NCI-H1436 treated with DMSO at 0.1 percent for 48 hours (cell line): ENCODE measurements around the gene PIK3C2B.

Experiments
- DNase-seq: peaks from one replicate; lab custom pipeline; 2025; lab: John Stamatoyannopoulos, UW

Gene PIK3C2B

DNA sequence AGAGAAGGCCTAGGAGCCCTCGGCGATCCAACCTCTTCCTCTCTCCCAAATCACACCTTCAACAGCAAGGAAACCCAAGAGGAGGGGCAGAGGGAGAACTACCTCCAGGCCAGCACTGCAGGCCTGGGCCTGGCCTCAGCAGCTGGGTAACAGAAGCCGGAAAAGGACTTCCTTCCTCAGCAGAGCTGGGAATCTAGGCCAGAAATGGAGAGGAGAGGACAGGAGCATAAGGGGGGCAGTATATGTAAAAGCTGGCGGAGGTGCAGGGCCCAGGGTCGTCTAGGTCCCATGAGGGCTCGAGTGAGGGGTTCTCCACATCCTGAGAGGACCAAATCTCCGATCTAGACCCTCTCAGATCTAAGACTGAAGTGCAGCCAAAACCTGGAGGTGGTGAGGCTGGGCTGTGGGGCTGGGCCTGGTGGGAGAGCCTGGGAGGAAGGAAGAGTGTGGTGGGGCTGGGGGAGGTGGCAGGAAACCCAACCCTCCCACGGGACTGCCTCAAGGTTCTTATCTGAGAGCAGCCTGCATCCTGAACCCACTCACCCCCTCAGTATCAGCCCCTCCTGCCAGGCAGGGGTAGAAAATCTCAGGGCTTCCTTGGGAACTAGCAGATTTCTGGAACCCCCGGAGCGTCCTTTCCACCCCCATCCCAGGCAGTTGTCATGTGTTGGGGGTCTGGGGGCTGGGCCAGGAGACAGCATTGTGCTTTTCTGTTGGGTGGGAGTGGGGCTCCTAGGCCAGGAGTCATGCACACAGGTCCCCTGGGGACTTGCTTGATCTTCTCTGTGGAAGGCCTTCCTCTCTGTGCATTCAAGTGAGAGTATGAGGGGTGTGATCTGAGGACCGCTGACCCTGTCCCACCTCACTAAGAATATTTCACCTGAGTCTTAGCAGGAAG lies 33.0 kb downstream of the PIK3C2B start:
- DNase-seq = no peak

DNA sequence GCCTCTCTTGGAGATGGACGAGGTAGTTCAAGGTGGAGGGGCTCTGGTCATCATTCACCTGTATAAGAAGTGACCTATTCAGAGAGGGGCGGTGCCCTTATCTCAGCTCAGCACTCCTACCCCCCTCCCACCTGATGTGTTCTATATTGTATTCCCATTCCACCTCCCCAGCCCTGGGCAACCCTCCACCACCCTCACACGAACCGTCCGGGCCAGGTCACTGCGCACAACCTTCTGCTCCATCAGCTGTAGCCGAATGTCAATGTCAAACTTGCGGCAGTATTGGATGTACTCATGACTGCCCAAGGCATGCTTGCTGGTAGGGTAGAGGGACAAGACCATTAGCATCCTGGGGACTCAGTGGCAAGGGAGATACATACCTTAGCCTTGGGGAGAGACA lies 34.3 kb downstream of the PIK3C2B start:
- DNase-seq = no peak

DNA sequence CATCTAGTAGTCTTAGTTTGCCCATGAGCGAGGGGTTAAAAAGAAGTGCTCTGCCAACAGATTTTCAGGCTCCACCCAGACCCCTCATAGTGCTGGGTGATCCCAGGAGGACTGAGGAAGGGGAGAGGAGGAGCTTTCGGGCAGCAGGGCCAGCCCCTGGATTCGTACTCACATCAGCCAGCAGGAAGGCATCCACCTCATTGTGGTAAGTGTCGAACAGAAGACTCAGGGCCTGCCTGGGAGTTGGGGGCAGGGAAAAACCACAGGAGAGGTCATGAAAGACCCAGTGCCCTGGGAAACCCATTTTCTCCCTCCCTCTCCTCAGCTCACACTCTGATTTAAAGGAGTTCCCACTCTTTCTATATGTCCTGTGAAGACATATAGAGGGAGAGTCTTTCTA lies 34.9 kb downstream of the PIK3C2B start:
- DNase-seq = no peak

DNA sequence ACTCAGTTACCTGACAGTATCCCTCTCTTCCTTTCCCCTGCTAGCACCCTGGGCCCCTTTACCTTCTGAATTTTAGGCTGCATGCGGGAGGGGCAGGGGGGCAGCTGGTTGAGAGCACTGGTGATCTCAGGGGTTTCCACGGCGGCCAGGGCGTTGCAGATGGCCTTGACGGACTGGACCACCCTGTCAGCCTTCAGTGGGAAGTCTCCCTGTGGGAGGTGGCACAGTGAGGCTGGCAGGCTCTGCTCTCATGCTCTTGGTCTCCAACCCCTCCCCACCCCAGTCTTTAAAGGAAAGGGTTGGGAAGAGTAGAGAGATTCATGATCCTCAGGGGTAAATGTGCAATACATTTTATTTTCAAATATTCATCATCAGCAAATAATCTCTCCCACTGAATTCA lies 36.9 kb downstream of the PIK3C2B start:
- DNase-seq = no peak

GRCh38 chr1:204456826-204457442 lies 37.7 kb downstream of the PIK3C2B start:
- DNase-seq = no peak

DNA sequence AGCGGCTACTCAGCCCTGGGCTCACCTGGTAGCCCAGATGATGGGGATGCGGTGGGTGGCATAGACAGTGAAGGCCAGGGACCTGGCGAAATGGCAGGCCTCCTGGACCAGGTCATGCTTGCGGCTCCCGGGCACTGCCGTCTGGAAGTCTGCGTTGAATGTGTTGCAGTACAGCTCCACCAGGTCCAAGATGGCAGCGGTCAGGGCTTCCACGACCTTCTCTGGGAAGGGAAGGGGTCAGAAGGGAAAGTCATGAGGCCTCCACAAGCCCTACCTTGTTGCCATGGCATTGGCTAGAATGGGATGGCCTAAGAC lies 38.8 kb downstream of the PIK3C2B start:
- no peak for DNase-seq

- no peak for DNase-seq
Observed at GRCh38 chr1:204455063-204455830, 39.4 kb downstream of the PIK3C2B start.

DNA sequence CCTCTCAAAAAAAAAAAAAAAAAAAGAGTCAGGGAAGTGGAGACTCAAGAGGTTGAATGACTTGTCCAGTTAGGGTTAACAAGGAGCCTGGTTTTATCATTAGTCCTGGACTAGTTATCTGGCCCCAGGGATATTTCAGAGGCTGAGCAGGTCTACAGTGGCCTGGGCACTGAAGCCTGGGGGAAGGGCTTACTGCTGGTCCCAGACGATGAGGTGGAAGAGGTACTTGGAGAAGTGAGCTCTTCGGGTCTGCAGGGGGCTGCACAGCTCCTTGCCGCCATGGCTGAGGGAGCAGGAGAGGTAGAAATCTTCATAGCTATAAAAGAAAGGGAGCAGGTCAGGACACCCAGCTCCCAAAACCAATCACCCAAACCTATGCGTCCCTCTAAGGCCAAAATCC lies 40.1 kb downstream of the PIK3C2B start:
- no peak for DNase-seq

DNA sequence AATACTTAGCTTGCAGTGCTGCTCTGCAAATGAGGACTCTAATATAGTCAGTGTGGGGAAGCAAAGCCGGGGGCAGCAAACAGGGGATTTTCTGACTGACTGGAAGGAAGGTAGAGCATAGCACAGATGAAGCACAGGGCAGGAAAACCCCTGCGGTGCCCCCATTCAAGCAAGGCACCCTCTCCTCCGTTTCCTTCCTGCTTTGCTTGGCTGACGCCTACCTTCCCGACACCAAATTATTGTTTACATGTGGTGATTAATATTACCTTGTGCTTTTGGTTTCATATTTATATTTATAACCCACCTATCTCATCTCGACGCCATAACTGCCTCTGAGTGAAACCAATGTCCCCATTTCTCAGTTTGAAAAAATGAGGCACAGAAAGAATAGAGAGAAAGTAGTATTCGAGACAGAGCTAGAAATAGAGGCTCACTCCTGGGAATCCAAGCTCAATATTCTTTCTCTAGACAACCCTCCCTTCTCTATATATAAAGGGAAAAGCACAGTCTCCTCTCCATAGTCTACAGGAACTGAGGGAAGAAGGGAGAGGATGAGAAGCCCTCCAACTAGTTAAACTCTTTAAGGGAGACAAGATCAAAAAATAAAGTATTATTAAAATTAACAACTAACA lies 41.3 kb downstream of the PIK3C2B start:
- DNase-seq = no peak

DNA sequence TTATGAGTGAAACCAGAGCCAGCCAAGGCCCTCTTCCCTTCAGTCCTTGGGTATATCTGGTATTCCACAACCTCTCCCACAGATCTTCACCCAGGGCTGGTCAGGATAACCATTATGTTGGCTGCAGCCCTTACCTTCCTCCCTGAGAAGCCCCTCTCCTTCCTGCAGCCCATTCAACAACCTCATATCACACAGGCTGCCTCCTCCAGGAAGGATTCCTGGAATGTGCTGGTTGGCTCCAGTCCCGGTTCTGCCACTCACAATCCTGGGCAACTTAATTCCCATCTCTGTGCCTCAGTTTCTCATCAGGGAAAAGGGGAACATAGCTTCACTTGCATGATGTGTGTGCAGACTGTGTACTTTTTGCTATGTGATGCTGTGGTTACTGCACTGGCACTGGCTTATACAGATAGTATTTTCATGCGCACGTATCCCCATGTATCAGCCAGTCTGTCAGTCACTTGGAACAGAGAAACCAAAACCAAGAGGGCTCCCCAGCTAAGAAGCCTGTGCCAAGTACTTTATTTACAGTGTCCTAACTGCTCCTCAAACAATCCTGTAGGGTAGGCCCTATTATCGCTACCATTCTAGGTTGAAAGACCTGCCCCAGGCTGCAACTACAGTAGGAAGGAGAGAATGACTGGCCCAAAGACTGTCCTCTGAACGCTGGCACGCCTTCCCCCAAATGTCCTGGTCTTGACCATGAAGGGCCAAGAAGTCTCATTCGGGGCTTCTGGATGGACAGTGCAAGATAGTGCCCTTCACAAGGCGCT lies 43.1 kb downstream of the PIK3C2B start:
- no peak for DNase-seq

DNA sequence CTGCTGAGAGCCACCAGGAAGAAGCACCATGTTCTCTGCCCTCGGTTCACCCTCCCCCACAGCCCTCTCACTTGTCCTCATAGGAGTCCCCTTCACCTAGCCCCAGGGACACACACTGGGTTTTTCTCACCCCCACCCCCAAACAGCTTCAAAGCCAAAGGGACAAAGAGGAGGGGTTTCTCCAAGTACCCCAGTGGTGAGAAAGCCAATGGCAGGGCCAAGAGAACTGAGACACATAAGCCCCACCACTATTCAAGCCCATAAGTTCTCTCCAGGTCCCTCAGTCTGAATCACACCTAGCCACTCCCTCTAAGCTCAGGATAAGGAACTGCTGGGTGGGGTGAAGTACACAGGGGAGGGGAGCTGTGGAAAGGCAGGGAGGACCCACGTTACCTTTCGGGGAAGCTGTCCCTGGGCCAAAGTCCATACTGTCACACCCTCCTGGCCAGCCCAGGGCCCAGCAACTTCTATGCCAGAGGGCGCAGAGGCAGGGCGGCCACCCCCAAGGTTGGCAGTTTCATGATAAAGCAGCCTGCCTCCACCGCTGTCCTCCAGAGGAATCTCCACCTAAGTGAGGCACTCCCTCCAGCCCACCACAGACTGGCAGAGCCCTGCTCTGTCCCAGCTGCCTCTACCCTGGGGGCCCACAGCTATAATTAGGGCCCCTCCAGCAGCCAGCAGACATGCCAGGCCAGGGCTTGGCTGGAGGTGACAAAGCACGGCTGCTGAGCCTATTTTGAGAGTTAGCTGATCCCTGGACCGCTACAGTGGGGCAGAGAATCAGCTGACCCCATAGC lies 43.9 kb downstream of the PIK3C2B start:
- DNase-seq = no peak

- DNase-seq = no peak
Observed at GRCh38 chr1:204449678-204450280, 44.8 kb downstream of the PIK3C2B start.

DNA sequence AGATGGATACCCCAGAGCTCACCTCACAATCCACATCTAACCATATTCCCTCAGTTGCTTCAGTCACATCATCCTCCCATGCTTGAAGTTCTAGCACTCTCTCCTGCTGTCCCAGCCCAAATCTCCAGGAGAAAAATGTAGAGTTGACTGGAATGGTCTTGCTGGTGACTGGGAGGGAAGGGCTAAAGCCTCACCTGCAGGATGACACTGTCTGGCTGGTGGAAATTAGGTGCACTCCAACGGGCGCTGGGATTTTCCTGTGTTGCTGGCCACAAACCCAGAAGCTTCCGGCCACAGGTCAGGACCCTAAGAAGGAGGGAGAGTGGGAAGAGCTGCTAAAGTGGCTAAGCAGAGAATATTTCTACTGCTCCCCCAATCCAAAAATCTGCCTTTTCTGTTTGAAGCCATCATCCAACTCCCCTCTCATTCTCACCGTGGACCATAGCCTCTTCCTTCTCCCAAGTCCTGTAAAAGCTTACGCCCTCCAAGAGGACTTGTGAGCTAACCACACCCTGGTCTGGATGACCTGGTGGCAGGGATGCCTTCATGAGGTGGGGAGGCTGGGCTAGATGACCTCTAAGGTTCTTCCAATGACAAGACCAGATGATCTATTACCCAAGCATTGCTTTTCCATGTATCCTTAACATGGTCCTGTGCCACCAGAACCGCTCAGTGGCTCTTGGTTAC lies 45.5 kb downstream of the PIK3C2B start:
- no peak for DNase-seq

- no peak for DNase-seq
Observed at GRCh38 chr1:204448344-204448964, 46.2 kb downstream of the PIK3C2B start.

GRCh38 chr1:204447736-204448135 lies 46.9 kb downstream of the PIK3C2B start:
- DNase-seq = no peak

DNA sequence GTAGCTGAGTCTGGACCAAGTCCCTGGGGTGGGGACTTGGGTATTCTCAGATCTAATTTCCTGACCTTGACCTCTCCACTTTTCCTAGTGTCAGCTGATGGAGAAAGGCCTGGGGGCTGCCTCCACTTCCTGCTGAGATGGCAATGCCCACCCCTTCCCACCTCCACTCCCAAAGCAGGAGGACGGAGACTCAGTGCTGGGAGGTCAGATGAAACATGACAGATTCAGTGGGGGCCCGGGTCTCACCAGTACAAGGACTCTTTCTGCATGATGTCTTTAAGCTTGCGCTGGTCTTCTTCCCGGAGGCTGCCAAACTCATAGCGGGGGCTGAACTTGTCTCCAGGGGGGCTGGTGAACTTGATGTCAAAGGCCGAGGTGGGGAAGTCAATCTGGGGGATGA lies 47.4 kb downstream of the PIK3C2B start:
- DNase-seq = no peak

DNA sequence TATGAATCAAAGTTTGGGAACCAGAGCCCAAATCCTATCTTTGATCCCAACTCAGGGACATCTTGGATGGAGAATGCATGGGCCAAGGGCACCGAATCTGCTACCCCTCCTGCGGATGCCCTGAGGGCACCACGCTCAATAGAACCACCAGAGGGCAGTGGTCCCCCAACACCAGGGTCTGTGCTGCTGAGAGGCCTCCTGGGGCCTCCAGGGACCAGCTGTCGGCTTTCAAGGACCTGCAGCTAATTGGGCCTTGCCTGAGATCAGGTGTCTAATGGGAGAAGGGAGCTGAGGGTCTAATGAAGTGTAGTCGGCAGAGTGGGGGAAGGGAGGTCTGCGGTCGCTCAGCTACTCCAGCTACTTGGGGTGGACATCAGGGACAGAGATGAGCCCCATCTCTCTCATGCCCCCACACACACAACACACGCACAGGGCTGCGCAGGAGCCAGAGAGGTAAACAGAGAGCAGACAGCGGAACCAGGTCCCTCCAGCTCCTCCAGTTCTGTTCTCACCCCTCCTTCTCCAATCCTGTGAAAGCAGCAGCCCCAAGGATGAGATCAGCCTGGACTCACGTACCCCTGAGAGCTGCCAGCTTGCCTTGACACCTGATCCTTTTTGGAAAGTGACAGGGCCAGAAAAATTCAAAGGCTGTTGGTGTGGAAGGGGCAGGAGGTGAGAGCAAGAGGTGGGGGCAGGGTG lies 48.0 kb downstream of the PIK3C2B start:
- DNase-seq = peak; percentile 94

GRCh38 chr1:204445860-204446412 lies 48.7 kb downstream of the PIK3C2B start:
- no peak for DNase-seq
